C4-2B (cell line): ENCODE data around the gene TOB1.

ENCODE experiments used
- H3K27ac ChIP-seq: fragments of 450-650 bp; 2 replicates; pipeline ENCODE4 v1.5.1; 2017
- ZFX ChIP-seq: fragments of 450-650 bp; IDR thresholded peaks from 2 replicates; pipeline ENCODE4 v1.6.1; 2017
- TF ChIP-seq, protein P1 (sequence below): fragments of 450-650 bp; conservative IDR thresholded peaks from 2 replicates; pipeline ENCODE4 v1.5.1; 2017; ENCODE audit warnings: mild to moderate bottlenecking

Gene TOB1

DNA sequence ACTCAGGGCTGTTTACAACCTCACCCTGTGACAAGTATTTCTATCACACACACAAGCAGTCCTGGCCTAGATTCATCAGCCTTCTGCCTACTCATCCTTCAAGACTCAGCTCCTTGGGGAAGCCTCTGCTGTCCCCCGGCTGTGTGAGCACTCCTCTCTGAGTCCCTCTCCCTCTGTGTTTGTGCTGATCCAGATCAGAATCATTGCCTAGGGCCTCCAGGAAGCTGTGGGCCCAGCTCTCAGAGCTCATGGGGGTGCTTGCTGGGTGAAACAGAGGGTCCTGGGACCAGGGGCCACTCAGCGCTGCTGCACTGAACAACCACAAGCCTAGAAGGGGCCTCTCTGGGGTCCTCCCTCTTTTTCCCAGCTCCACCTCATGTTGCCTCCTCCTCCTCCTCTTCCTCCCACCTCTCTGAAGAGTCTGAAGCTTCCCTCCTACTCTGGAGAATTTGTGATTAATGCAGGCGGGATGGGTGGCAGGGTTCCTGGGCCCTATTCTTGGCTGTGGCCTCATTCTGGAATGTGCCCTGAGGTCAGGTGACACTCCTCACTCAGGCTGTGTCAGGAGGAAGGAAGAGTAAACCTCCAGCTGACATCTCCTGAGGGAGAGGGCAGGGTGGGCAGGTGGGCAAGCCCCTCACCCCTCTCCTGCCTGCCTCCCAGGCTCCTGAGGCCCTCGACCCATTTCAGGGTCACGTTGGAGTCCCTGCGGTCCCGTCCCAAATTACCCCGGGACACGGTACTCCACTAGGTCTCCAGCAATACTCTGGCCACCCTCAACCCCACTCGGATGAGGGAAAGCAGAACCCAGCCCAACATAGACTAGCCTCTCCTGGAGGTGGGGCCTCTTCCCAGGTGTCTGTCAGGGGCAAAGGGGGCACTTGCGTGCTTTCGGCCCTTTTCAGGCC lies 20.7 kb downstream of the TOB1 start:
- TF ChIP-seq, protein P1, sequence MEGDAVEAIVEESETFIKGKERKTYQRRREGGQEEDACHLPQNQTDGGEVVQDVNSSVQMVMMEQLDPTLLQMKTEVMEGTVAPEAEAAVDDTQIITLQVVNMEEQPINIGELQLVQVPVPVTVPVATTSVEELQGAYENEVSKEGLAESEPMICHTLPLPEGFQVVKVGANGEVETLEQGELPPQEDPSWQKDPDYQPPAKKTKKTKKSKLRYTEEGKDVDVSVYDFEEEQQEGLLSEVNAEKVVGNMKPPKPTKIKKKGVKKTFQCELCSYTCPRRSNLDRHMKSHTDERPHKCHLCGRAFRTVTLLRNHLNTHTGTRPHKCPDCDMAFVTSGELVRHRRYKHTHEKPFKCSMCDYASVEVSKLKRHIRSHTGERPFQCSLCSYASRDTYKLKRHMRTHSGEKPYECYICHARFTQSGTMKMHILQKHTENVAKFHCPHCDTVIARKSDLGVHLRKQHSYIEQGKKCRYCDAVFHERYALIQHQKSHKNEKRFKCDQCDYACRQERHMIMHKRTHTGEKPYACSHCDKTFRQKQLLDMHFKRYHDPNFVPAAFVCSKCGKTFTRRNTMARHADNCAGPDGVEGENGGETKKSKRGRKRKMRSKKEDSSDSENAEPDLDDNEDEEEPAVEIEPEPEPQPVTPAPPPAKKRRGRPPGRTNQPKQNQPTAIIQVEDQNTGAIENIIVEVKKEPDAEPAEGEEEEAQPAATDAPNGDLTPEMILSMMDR = no peak
- no peak for TF ChIP-seq ZFX
- H3K27ac ChIP-seq = no peak overlapping the region

DNA sequence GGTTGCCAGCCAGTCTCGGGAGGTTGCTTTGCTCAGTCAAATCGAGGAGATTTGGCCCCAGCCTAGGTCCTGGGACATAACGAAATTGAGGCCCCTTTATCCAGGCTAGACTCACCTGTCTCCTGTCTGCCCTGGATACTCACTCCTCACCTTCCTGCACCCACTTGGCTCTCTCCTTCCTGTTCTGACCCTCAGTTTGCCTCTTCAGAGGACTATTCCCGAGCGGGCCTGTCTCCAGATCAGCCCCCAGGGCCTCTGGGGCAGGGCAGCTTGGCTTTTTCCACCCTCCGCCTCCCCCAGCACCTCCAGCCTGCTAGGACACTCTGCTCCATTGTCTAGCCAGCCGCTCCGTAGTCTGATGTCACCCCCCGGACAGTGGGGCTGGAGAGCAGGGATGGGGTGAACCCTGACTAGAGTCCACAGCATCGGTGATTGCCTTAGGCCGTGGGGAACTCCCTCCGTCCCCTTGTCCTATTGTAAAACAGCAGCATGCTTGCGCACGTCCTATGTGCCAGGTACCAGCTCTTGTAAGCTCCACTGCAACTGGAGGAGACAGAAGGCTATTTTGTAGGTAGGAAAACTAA lies 21.9 kb downstream of the TOB1 start:
- TF ChIP-seq ZFX = no peak
- TF ChIP-seq, protein P1 = no peak
- H3K27ac ChIP-seq = no peak overlapping the region

DNA sequence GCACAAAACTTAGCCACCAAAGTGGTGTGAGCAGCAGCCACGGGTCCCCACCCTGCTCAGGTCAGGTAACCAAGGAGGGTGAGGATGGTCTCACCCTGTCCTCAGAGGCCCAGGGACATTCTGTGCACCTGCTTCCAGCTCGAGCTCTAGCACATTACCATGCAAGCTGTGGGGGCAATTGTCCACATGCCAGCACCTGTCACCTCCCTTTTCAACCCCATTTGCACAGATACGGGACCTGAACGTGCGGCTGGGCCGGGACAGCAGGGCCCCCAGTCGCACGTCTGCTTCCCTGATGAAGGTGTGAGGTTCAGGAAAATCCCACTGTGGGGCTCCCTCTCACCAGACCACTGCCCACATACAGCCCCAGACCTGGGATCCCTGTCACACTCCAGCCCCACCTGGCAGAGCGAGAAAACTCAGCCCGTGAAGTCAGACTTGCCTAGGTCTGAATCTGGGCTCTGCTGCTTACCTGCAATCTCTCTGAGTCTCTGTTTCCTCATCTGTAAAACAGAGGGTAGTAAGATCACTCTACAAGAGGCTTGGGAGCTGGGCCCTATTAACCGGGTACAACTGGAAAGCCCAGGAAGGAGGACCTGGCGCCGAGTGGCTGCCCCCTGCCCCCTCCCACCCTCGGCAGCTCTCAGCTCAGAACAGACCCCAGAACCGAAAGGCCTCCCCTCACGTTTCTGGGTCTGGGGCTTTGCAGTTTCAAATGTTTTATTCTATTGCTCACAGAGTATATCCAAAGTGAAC lies 22.8 kb downstream of the TOB1 start:
- no peak overlapping the region for H3K27ac ChIP-seq
- no peak for TF ChIP-seq ZFX
- TF ChIP-seq, protein P1 = no peak

DNA sequence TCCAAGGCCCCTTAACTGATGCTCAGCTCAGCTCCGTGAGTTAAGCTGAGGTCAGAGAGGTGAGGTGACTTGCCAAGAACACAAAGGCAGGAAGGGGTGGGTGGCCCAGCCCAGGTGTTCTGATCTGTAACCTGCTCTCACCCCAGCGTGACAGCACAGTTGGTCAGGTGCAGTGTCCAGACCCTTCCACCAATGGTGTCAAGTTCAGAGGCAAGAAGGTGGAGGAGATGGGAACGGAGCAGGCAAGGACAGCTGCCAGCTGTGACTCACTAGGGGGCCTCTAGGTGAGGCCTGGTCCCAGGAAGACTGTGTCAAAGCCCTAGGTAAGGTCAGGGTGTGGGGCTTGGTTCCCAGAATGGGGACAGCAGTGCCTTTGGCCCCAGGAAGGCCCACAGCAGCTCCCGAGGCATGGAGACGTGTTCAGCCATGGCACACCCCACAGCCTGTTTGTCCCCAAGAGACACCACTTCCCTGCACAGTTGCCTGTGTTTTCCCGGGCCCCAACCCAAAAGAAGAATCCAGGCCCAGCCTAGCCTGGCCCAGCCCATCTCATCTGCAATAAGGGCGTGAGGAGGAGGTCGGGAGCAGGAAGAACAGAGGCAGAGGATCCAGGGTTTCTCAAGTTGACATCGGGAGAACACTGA lies 23.5 kb downstream of the TOB1 start:
- H3K27ac ChIP-seq = no peak overlapping the region
- TF ChIP-seq ZFX = no peak
- TF ChIP-seq, protein P1 = no peak

DNA sequence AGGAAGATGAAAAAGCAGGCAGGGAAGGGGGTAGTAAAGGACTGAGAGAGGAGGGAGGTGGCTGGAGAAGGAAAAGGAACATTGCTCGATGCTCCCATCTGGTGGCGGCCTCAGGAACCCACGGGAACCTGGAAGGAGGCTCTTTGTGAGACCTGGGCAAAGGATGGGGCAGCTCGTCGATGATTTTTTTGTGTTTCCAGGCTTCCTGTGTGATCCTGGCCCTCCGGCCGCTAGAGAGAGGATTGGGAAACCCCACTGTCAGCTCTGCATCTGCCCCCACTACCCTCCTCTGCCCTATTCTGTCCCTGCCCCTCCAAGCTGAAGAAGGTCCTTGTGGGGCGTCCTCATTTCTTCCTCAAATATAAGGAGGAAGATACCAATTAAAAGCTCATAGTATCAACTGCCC lies 24.2 kb downstream of the TOB1 start:
- no peak overlapping the region for H3K27ac ChIP-seq
- TF ChIP-seq, protein P1 = peak; percentile 89
- no peak for TF ChIP-seq ZFX

DNA sequence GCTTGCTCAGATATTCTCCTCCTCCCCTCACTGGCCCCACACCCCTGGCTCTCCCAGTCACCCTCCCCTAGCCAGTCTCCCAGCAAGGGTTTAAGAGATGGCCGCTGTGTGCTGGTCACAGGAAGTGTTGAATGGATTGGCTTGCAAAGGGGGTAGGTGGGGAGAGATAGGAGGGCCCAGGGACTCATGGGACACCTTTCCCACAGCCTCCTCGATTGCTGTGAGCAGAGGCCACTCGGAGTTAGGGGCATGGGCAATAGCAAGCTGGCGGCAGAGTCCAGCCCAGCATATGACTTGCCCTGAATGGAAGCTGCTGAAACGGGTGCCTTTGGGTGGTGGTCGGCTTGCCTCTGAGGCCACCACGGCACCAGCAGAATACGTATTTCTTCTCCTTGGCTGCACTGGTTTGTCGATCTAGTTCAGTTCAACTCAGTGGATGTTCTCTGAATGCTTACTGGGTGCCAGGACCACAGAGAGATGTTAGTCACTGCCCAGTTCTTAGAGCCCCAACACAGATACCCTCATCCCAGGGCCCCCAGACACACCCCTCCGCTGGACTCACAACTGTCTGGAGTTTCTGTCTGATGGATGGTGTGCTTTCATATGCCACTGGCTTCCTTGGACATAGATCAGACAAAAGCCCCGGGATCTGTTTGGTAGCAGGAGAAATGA lies 24.7 kb downstream of the TOB1 start:
- TF ChIP-seq, protein P1 = no peak
- TF ChIP-seq ZFX = no peak

More for the DNA sequence above, 24.7 kb downstream of the TOB1 start:
- H3K27ac ChIP-seq = no peak overlapping the region
